MCF 10A (cell line): ENCODE measurements around the gene OR2C1. TPM values are rescaled to one million over a fixed set of nuclear protein-coding genes. Genes with fewer than 3 reads are reported as not detected.

Experiments
- Bru-seq: library from RNA; stranded (reverse); fragments of 400-500 nt; gene quantifications from one replicate; lab custom pipeline; 2021; lab: Mats Ljungman, UMichigan
- BruChase-seq, 2 experiments: library from RNA; stranded (reverse); fragments of 400-500 nt; gene quantifications; one replicate each; lab custom pipeline; 2021; lab: Mats Ljungman, UMichigan
- BruUV-seq: library from RNA; stranded (reverse); fragments of 400-500 nt; replicated peaks from 2 replicates; lab custom pipeline; 2021; lab: Mats Ljungman, UMichigan
- CTCF ChIA-PET: fragments of 300-600 bp; sonication (Branson Sonifier 250); formaldehyde crosslinking; extraction: SDS; loops from one replicate; lab custom pipeline; 2021; ENCODE audit warnings: antibody characterized with exemption, inconsistent platforms; lab: Yijun Ruan, JAX
- POLR2A ChIA-PET: fragments of 300-600, 350-650 bp; sonication (Branson Sonifier 250); formaldehyde crosslinking; extraction: SDS; loops from one replicate; lab custom pipeline; 2020; ENCODE audit warnings: antibody characterized with exemption, inconsistent platforms; lab: Yijun Ruan, JAX
- DNase-seq: peaks from one replicate; pipeline ENCODE4 v3.0.0-alpha.2; 2018; ENCODE audit not compliant: unreplicated experiment
- H3K27ac Mint-ChIP-seq: one replicate; pipeline ENCODE4 v1.8.0; 2022; ENCODE audit warnings: mild to moderate bottlenecking, low read depth, mixed read lengths; ENCODE audit not compliant: unreplicated experiment
- H3K27me3 Mint-ChIP-seq: one replicate; pipeline ENCODE4 v1.8.0; 2022; ENCODE audit warnings: mixed read lengths; ENCODE audit not compliant: insufficient read depth, unreplicated experiment
- H3K36me3 Mint-ChIP-seq: one replicate; pipeline ENCODE4 v1.8.0; 2022; ENCODE audit warnings: mild to moderate bottlenecking, moderate library complexity, mixed read lengths; ENCODE audit not compliant: insufficient read depth, unreplicated experiment
- H3K4me1 Mint-ChIP-seq: one replicate; pipeline ENCODE4 v1.8.0; 2022; ENCODE audit warnings: mixed read lengths; ENCODE audit not compliant: insufficient read depth, unreplicated experiment
- H3K4me3 Mint-ChIP-seq: one replicate; pipeline ENCODE4 v1.8.0; 2022; ENCODE audit warnings: mild to moderate bottlenecking, moderate library complexity, mixed read lengths; ENCODE audit not compliant: unreplicated experiment
- H3K9me3 Mint-ChIP-seq: one replicate; pipeline ENCODE4 v1.8.0; 2022; ENCODE audit warnings: mixed read lengths; ENCODE audit not compliant: unreplicated experiment
- CTCF ChIP-seq: fragments of 200-600 bp; IDR thresholded peaks from one replicate; pipeline ENCODE4 v1.8.0; 2022; ENCODE audit warnings: antibody characterized with exemption, mild to moderate bottlenecking; ENCODE audit not compliant: unreplicated experiment
- intact Hi-C: fragments of 100-400 bp; cut with micrococcal nuclease; formaldehyde crosslinking; loops from 2 replicates; pipeline ENCODE4 v1.14.1; 2022
- long read RNA-seq: library from polyadenylated mRNA; stranded (forward); transcript quantifications from one replicate; pipeline ENCODE4 v2.0.0, GENCODE V29; 2022
- total RNA-seq: library from RNA; stranded (reverse); gene quantifications from 2 replicates; pipeline ENCODE4 v1.2.3, GENCODE V29; 2022

OR2C1 gene
- not detected in 2 replicates for total RNA-seq
- not detected for Bru-seq, nascent RNA
- BruChase-seq, experiment 1, labeled RNA remaining after a 6-hour chase: not detected
- not detected for BruChase-seq, experiment 2, labeled RNA remaining after a 2-hour chase
- long read RNA-seq: 0 reads

- peaks cover 7% of the 10 kb centered on the region for H3K9me3 Mint-ChIP-seq
- CTCF ChIA-PET: no interaction called here
- no peaks in the 10 kb centered on the region for H3K36me3 Mint-ChIP-seq
- no peak for DNase-seq
- no peak within 1 kb of the TSS for H3K27ac Mint-ChIP-seq
- no peaks in the 10 kb centered on the region for H3K4me1 Mint-ChIP-seq
- TF ChIP-seq CTCF: no peak
- H3K4me3 Mint-ChIP-seq: no peak within 1 kb of the TSS
- H3K27me3 Mint-ChIP-seq: peaks cover 27% of the 10 kb centered on the region
- BruUV-seq: no TSS peak
- POLR2A ChIA-PET: interaction anchor here (0.7 kb wide), 1 partner anchor 13 kb away, joined by 3 read pairs; no protein-coding TSS in a partner anchor
- intact Hi-C loops: no loop called here
These were observed at the start of gene OR2C1 for GRCh38 chr16:3355589-3355988. Gene OR2C1 (plus strand): TSS chr16:3355889. CDS start chr16:3355941, 52 bp downstream.

GRCh38 chr16:3306078-3306477 lies 49.6 kb upstream of the OR2C1 start:
- peak overlapping the region; percentile 54 for H3K27ac Mint-ChIP-seq
- H3K27me3 Mint-ChIP-seq: no peaks in the 10 kb centered on the region
- no peaks in the 10 kb centered on the region for H3K4me1 Mint-ChIP-seq
- H3K4me3 Mint-ChIP-seq: peak overlapping the region; percentile 70
- TF ChIP-seq CTCF: no peak
- intact Hi-C loops: no loop called here
- no peak for DNase-seq
- CTCF ChIA-PET: interaction anchor here (0.7 kb wide), 1 partner anchor 21 kb away, joined by 5 read pairs; no protein-coding TSS in a partner anchor
- POLR2A ChIA-PET: interaction anchor here (0.6 to 5.3 kb wide), 14 partner anchors 9 to 1696 kb away, joined by 3 to 42 read pairs (median 3); partner anchors contain the start of genes ZNF174, ZNF263 and ZSCAN32
- H3K36me3 Mint-ChIP-seq: peaks cover 38% of the 10 kb centered on the region
- peaks cover 19% of the 10 kb centered on the region for H3K9me3 Mint-ChIP-seq
- TSS peak; percentile 53 for BruUV-seq

- peaks cover 53% of the 10 kb centered on the region for H3K9me3 Mint-ChIP-seq
- no peak for DNase-seq
- ChIA-PET POLR2A (interaction anchor here (1.2 to 1.6 kb wide), 2 partner anchors 9 to 27 kb away, joined by 3 to 6 read pairs; no protein-coding TSS in a partner anchor), CTCF (interaction anchor here (0.6 kb wide), 2 partner anchors 89 to 179 kb away, joined by 3 read pairs; partner anchors contain the start of gene ZSCAN32)
- H3K27ac Mint-ChIP-seq: no peak overlapping the region
- H3K4me1 Mint-ChIP-seq: no peaks in the 10 kb centered on the region
- no TSS peak for BruUV-seq
- H3K27me3 Mint-ChIP-seq: no peaks in the 10 kb centered on the region
- no peak for TF ChIP-seq CTCF
- intact Hi-C loops: no loop called here
- peaks cover 46% of the 10 kb centered on the region for H3K36me3 Mint-ChIP-seq
- H3K4me3 Mint-ChIP-seq: no peak overlapping the region
These were observed 44.2 kb upstream of the OR2C1 start for GRCh38 chr16:3311496-3311895.

- POLR2A ChIA-PET: interaction anchor here (0.7 to 1.4 kb wide), 5 partner anchors 11 to 122 kb away, joined by 3 to 5 read pairs (median 3); no protein-coding TSS in a partner anchor
- no TSS peak for BruUV-seq
These were observed 38.2 kb upstream of the OR2C1 start for GRCh38 chr16:3317315-3317999.

More at GRCh38 chr16:3317315-3317999, 38.2 kb upstream of the OR2C1 start:
- no peaks in the 10 kb centered on the region for H3K4me1 Mint-ChIP-seq
- no peak overlapping the region for H3K4me3 Mint-ChIP-seq
- CTCF ChIA-PET: no interaction called here
- DNase-seq: peak; percentile 8
- no peak overlapping the region for H3K27ac Mint-ChIP-seq
- H3K36me3 Mint-ChIP-seq: peaks cover 37% of the 10 kb centered on the region
- intact Hi-C loops: no loop called here
- TF ChIP-seq CTCF: no peak
- peaks cover 46% of the 10 kb centered on the region for H3K9me3 Mint-ChIP-seq
- no peaks in the 10 kb centered on the region for H3K27me3 Mint-ChIP-seq
